Measurements from ENCODE around the gene HGS. TPM values are rescaled to one million over a fixed set of nuclear protein-coding genes. Genes with fewer than 3 reads are reported as not detected.

Gene HGS
- total RNA-seq, 1 donor from 2014 or later, result 88.3 TPM

DNA sequence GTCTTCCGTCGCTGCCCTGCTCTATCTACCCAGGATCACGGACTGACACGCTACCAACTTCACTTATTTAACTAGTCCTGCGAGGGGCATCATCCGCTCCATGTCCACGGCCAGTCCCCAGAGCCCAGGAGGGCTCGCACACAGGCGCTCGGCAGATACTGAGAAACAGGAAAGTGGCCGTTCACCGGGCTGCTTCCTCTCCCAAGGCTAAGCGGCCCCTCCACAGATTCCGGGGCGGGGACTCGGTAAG, 17.8 kb upstream of the HGS start:
- no peaks in the 10 kb centered on the region for H3K27me3 ChIP-seq
- peak overlapping the region; percentile 99 for H3K4me3 ChIP-seq
- peaks cover 25% of the 10 kb centered on the region for H3K4me1 ChIP-seq
- no peak for TF ChIP-seq CTCF (IDR thresholded peaks at IDR 0.05)
- H3K36me3 ChIP-seq, result peaks cover 22% of the 10 kb centered on the region
- H3K9me3 ChIP-seq, result no peaks in the 10 kb centered on the region
- intact Hi-C loops (cut with DNase I), result no loop called here
- peak overlapping the region; percentile 92 for H3K27ac ChIP-seq
- DNase-seq (no peak), ATAC-seq (no peak)

DNA sequence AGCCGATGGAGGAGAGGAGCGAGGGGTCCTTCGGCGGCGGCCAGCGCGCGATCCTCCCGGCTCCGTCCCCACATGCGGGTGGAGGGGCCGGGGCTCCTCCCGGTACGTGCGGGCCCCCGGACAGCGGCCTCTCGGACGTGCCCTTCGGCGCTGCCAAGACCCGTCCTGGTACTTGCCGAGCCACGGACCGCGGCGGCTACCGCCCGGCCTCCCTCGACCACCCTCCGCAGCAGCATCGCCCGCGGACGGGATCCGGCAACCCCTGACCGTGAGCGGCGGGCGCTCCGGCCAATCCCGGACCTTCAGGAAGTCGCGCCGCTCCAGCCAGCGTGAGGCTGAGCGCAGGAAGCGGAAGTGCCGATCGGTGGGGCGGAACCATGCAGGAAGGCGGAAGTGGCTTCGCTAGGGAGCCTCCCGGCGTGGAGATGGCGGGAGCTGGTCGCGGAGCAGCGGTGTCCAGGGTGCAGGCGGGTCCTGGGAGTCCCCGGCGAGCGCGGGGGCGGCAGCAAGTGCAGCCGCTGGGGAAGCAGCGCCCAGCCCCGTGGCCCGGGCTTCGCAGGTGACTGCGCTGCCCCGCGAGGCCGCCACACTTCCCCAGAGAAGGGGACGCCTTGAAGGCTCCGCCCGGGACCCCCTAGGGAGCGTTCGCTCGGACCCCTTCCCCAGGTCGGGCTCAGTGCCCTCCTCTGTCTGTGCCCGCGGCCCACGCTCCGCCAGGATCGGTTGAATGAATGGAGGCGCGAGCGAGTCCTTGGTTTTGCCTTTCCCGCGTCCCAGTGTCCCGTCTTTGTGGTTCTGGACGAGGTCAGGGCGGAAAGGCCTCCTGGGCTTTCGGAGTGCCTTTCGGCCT, 17.2 kb upstream of the HGS start, which contains the start of the genes CCDC137 and OXLD1:
TSS of gene CCDC137 (plus strand) at position 396 of the 850 bp plus-strand sequence. CDS start at position 426, 30 bp downstream.
TSS of gene OXLD1 (minus strand) at position 264 of the 850 bp plus-strand sequence. CDS start at position 236, 28 bp downstream.
- Histone ChIP-seq H3K4me1 (peaks cover 25% of the 10 kb centered on the region), H3K4me3 (peak within 1 kb of the TSS; percentile 99), H3K27me3 (no peaks in the 10 kb centered on the region), H3K36me3 (peaks cover 27% of the 10 kb centered on the region), H3K9me3 (no peaks in the 10 kb centered on the region), H3K27ac (peak within 1 kb of the TSS; percentile 92)
- peak; percentile 99 for DNase-seq
- no peak for TF ChIP-seq CTCF (IDR thresholded peaks at IDR 0.05)
- peak; percentile 98 for ATAC-seq
- intact Hi-C loops (cut with DNase I), result no loop called here

GRCh38 chr17:81667754-81668153, 16.1 kb upstream of the HGS start:
- Histone ChIP-seq H3K4me1 (peaks cover 25% of the 10 kb centered on the region), H3K4me3 (no peak overlapping the region), H3K27me3 (no peaks in the 10 kb centered on the region), H3K27ac (no peak overlapping the region), H3K9me3 (no peaks in the 10 kb centered on the region), H3K36me3 (peaks cover 39% of the 10 kb centered on the region)
- intact Hi-C loops (cut with DNase I), result no loop called here
- TF ChIP-seq CTCF (IDR thresholded peaks at IDR 0.05), result no peak
- ATAC-seq (no peak), DNase-seq (no peak)

DNA sequence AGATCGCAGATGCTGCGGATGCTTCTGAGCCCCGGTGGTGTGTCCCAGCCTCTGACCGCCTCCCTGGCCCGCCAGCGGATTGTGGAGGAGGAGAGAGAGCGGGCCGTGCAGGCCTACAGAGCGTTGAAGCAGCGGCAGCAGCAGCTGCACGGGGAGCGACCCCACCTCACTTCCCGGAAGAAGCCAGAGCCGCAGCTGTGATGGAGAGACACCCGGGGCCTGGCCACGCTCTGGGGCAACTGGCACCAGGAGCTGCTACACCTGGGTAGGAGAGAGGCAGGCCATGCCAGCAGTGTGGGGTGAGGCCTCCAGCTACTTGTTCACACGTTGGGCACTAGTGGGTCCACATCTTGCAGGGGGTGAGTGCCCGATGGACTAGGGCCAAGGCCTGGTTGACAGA, 11.3 kb upstream of the HGS start:
- no peak for TF ChIP-seq CTCF (IDR thresholded peaks at IDR 0.05)
- ATAC-seq, result no peak
- intact Hi-C loops (cut with DNase I), result no loop called here
- H3K9me3 ChIP-seq, result no peaks in the 10 kb centered on the region
- H3K27ac ChIP-seq, result no peak overlapping the region
- H3K4me3 ChIP-seq, result no peak overlapping the region
- H3K27me3 ChIP-seq, result no peaks in the 10 kb centered on the region
- DNase-seq, result no peak
- H3K36me3 ChIP-seq, result peaks cover 54% of the 10 kb centered on the region
- peaks cover 8% of the 10 kb centered on the region for H3K4me1 ChIP-seq

DNA sequence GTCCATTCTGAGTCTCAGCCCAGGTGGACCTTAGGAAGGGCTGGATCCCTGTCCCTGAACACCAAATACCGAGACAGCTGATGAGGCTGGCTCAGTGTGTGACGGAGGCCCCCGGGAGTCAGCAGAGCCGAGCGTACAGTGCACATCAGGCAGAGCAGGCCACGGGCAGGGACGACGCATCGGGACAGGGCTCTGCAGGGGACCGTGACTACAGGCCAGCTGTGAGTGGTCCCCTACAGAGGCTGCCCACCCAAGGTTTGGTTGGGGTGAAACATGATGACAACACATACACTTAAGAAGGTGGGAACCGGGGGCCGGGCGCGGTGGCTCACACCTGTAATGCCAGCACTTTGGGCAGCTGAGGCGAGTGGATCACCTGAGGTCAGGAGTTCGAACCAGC, 10.9 kb upstream of the HGS start:
- H3K4me1 ChIP-seq, result peaks cover 3% of the 10 kb centered on the region
- no peak for TF ChIP-seq CTCF (IDR thresholded peaks at IDR 0.05)
- ATAC-seq (no peak), DNase-seq (no peak)
- H3K4me3 ChIP-seq, result no peak overlapping the region
- no peaks in the 10 kb centered on the region for H3K27me3 ChIP-seq
- no peaks in the 10 kb centered on the region for H3K9me3 ChIP-seq
- H3K27ac ChIP-seq, result no peak overlapping the region
- H3K36me3 ChIP-seq, result peaks cover 54% of the 10 kb centered on the region
- intact Hi-C loops (cut with DNase I), result no loop called here

Data from upper lobe of right lung (tissue), 1 donor.